ENCODE measurements around the gene CDK5RAP1.

CDK5RAP1 gene

GRCh38 chr20:33408716-33409654 lies 7.7 kb upstream of the CDK5RAP1 start:
- Histone ChIP-seq H2AK5ac (ENCODE audit: low read length) (no peak overlapping the region), H2BK120ac (ENCODE audit: insufficient read depth, low read length, poor library complexity) (no peak overlapping the region), H2AFZ (ENCODE audit: insufficient read depth, low read length, poor library complexity) (no peak overlapping the region), H4K91ac (ENCODE audit: low read depth, low read length) (no peak overlapping the region), H3K27ac (ENCODE audit: low read depth, low read length) (no peak overlapping the region), H3K23ac (ENCODE audit: low read length) (no peak overlapping the region), H3K4me3 (ENCODE audit: low read depth, low read length) (no peak overlapping the region), H4K12ac (ENCODE audit: low read depth, low read length) (no peak overlapping the region), H3K4ac (ENCODE audit: low read depth, low read length) (no peak overlapping the region), H3K79me1 (ENCODE audit: low read length) (no peaks in the 10 kb centered on the region), H2BK12ac (ENCODE audit: low read length) (no peak overlapping the region), H3K14ac (ENCODE audit: low read length) (no peak overlapping the region), H3K4me1 (ENCODE audit: control insufficient read depth in 1 of 2, insufficient read depth in 2 of 2, low read length in 2 of 2) (no peaks in the 10 kb centered on the region), H3K9me3 (ENCODE audit: insufficient read depth, low read depth, low read length) (peaks cover 4% of the 10 kb centered on the region), H3K79me2 (ENCODE audit: control insufficient read depth, insufficient read depth, low read length, poor library complexity) (no peaks in the 10 kb centered on the region), H3K9ac (ENCODE audit: low read length) (no peak overlapping the region), H4K8ac (ENCODE audit: low read depth, low read length) (no peak overlapping the region), H3K36me3 (ENCODE audit: control insufficient read depth in 1 of 2, insufficient read depth in 2 of 2, low read length in 2 of 2) (no peaks in the 10 kb centered on the region), H3K27me3 (ENCODE audit: insufficient read depth, low read length) (no peaks in the 10 kb centered on the region), H3K18ac (ENCODE audit: low read length) (no peak overlapping the region), H3K4me2 (ENCODE audit: low read length) (no peak overlapping the region), H2BK5ac (ENCODE audit: low read depth, low read length, poor library complexity) (no peak overlapping the region)
- no peak for DNase-seq
- no CpG with 5 or more reads among the region's 18 CpGs for WGBS (ENCODE audit: extremely low coverage, insufficient coverage, insufficient read length)

GRCh38 chr20:33408313-33408712 lies 7.0 kb upstream of the CDK5RAP1 start:
- Histone ChIP-seq H2AK5ac (ENCODE audit: low read length) (no peak overlapping the region), H3K36me3 (ENCODE audit: control insufficient read depth in 1 of 2, insufficient read depth in 2 of 2, low read length in 2 of 2) (no peaks in the 10 kb centered on the region), H2BK12ac (ENCODE audit: low read length) (no peak overlapping the region), H3K23ac (ENCODE audit: low read length) (no peak overlapping the region), H2BK120ac (ENCODE audit: insufficient read depth, low read length, poor library complexity) (no peak overlapping the region), H3K4me1 (ENCODE audit: control insufficient read depth in 1 of 2, insufficient read depth in 2 of 2, low read length in 2 of 2) (no peaks in the 10 kb centered on the region), H3K14ac (ENCODE audit: low read length) (no peak overlapping the region), H4K91ac (ENCODE audit: low read depth, low read length) (no peak overlapping the region), H4K8ac (ENCODE audit: low read depth, low read length) (no peak overlapping the region), H3K27ac (ENCODE audit: low read depth, low read length) (no peak overlapping the region), H4K12ac (ENCODE audit: low read depth, low read length) (no peak overlapping the region), H2BK5ac (ENCODE audit: low read depth, low read length, poor library complexity) (no peak overlapping the region), H3K4ac (ENCODE audit: low read depth, low read length) (no peak overlapping the region), H3K79me2 (ENCODE audit: control insufficient read depth, insufficient read depth, low read length, poor library complexity) (no peaks in the 10 kb centered on the region), H3K18ac (ENCODE audit: low read length) (no peak overlapping the region), H3K9me3 (ENCODE audit: insufficient read depth, low read depth, low read length) (peaks cover 4% of the 10 kb centered on the region), H3K9ac (ENCODE audit: low read length) (no peak overlapping the region), H3K4me3 (ENCODE audit: low read depth, low read length) (no peak overlapping the region), H3K4me2 (ENCODE audit: low read length) (no peak overlapping the region), H3K79me1 (ENCODE audit: low read length) (no peaks in the 10 kb centered on the region), H3K27me3 (ENCODE audit: insufficient read depth, low read length) (no peaks in the 10 kb centered on the region), H2AFZ (ENCODE audit: insufficient read depth, low read length, poor library complexity) (no peak overlapping the region)
- no peak for DNase-seq
- WGBS (ENCODE audit: extremely low coverage, insufficient coverage, insufficient read length) = no CpG with 5 or more reads among the region's 12 CpGs

GRCh38 chr20:33407796-33408195 lies 6.5 kb upstream of the CDK5RAP1 start:
- Histone ChIP-seq H3K27me3 (ENCODE audit: insufficient read depth, low read length) (no peaks in the 10 kb centered on the region), H3K27ac (ENCODE audit: low read depth, low read length) (no peak overlapping the region), H3K9me3 (ENCODE audit: insufficient read depth, low read depth, low read length) (peaks cover 4% of the 10 kb centered on the region), H3K4me2 (ENCODE audit: low read length) (no peak overlapping the region), H3K4ac (ENCODE audit: low read depth, low read length) (no peak overlapping the region), H4K91ac (ENCODE audit: low read depth, low read length) (no peak overlapping the region), H3K79me1 (ENCODE audit: low read length) (no peaks in the 10 kb centered on the region), H3K4me3 (ENCODE audit: low read depth, low read length) (no peak overlapping the region), H3K79me2 (ENCODE audit: control insufficient read depth, insufficient read depth, low read length, poor library complexity) (no peaks in the 10 kb centered on the region), H3K23ac (ENCODE audit: low read length) (no peak overlapping the region), H2BK5ac (ENCODE audit: low read depth, low read length, poor library complexity) (no peak overlapping the region), H4K8ac (ENCODE audit: low read depth, low read length) (no peak overlapping the region), H2BK12ac (ENCODE audit: low read length) (no peak overlapping the region), H4K12ac (ENCODE audit: low read depth, low read length) (no peak overlapping the region), H3K36me3 (ENCODE audit: control insufficient read depth in 1 of 2, insufficient read depth in 2 of 2, low read length in 2 of 2) (no peaks in the 10 kb centered on the region), H3K18ac (ENCODE audit: low read length) (no peak overlapping the region), H2AK5ac (ENCODE audit: low read length) (no peak overlapping the region), H3K14ac (ENCODE audit: low read length) (no peak overlapping the region), H3K4me1 (ENCODE audit: control insufficient read depth in 1 of 2, insufficient read depth in 2 of 2, low read length in 2 of 2) (no peaks in the 10 kb centered on the region), H2BK120ac (ENCODE audit: insufficient read depth, low read length, poor library complexity) (no peak overlapping the region), H3K9ac (ENCODE audit: low read length) (no peak overlapping the region), H2AFZ (ENCODE audit: insufficient read depth, low read length, poor library complexity) (no peak overlapping the region)
- DNase-seq = no peak
- no CpG with 5 or more reads among the region's 4 CpGs for WGBS (ENCODE audit: extremely low coverage, insufficient coverage, insufficient read length)

GRCh38 chr20:33407251-33407650 lies 5.9 kb upstream of the CDK5RAP1 start:
- Histone ChIP-seq H3K27me3 (ENCODE audit: insufficient read depth, low read length) (no peaks in the 10 kb centered on the region), H2BK12ac (ENCODE audit: low read length) (no peak overlapping the region), H3K9ac (ENCODE audit: low read length) (no peak overlapping the region), H3K27ac (ENCODE audit: low read depth, low read length) (no peak overlapping the region), H4K8ac (ENCODE audit: low read depth, low read length) (no peak overlapping the region), H3K18ac (ENCODE audit: low read length) (no peak overlapping the region), H2BK5ac (ENCODE audit: low read depth, low read length, poor library complexity) (no peak overlapping the region), H3K4me3 (ENCODE audit: low read depth, low read length) (no peak overlapping the region), H4K91ac (ENCODE audit: low read depth, low read length) (no peak overlapping the region), H3K4me1 (ENCODE audit: control insufficient read depth in 1 of 2, insufficient read depth in 2 of 2, low read length in 2 of 2) (no peaks in the 10 kb centered on the region), H3K9me3 (ENCODE audit: insufficient read depth, low read depth, low read length) (peaks cover 4% of the 10 kb centered on the region), H2AFZ (ENCODE audit: insufficient read depth, low read length, poor library complexity) (no peak overlapping the region), H3K36me3 (ENCODE audit: control insufficient read depth in 1 of 2, insufficient read depth in 2 of 2, low read length in 2 of 2) (no peaks in the 10 kb centered on the region), H3K14ac (ENCODE audit: low read length) (no peak overlapping the region), H4K12ac (ENCODE audit: low read depth, low read length) (no peak overlapping the region), H3K4me2 (ENCODE audit: low read length) (no peak overlapping the region), H2AK5ac (ENCODE audit: low read length) (no peak overlapping the region), H3K79me2 (ENCODE audit: control insufficient read depth, insufficient read depth, low read length, poor library complexity) (no peaks in the 10 kb centered on the region), H3K79me1 (ENCODE audit: low read length) (no peaks in the 10 kb centered on the region), H3K23ac (ENCODE audit: low read length) (no peak overlapping the region), H2BK120ac (ENCODE audit: insufficient read depth, low read length, poor library complexity) (no peak overlapping the region), H3K4ac (ENCODE audit: low read depth, low read length) (no peak overlapping the region)
- WGBS (ENCODE audit: extremely low coverage, insufficient coverage, insufficient read length) = no CpG with 5 or more reads among the region's 1 CpG
- no peak for DNase-seq
